K562 (cell line): ENCODE data around the gene ADORA3. TPM values are rescaled to one million over a fixed set of nuclear protein-coding genes. Genes with fewer than 3 reads are reported as not detected.

Experiments
- ATAC-seq: fragments of 200-7000 bp; cut with Tn5 transposase; 3 replicates; pipeline ENCODE4 v1.9.1; 2020; ENCODE audit warnings: moderate library complexity
- BruUV-seq: library from RNA; stranded (reverse); fragments of 400-500 nt; replicated peaks from 2 replicates; lab custom pipeline; 2021; lab: Mats Ljungman, UMichigan
- CTCF ChIA-PET: fragments of 300-600 bp; formaldehyde crosslinking; extraction: SDS; loops from one replicate; lab custom pipeline; 2021; ENCODE audit warnings: low intra/inter-chr PET ratio; lab: Yijun Ruan, JAX
- POLR2A ChIA-PET: fragments of 300-600, 350-650 bp; sonication (Branson Sonifier 250); formaldehyde crosslinking; extraction: SDS; loops from one replicate; lab custom pipeline; 2021; ENCODE audit warnings: antibody characterized with exemption, inconsistent platforms; lab: Yijun Ruan, JAX
- DNase-seq, 4 experiments: peaks; one replicate each; pipeline versions ENCODE4 v3.0.0 to v3.0.0-alpha.2; 2011 to 2018; ENCODE audit warnings: low spot score in 3 of 4, mixed read lengths in 3 of 4; ENCODE audit errors: extremely low read depth in 1 of 4
- FAIRE-seq: peaks from 2 replicates; lab custom pipeline; 2011; peaks lifted over from hg19 to GRCh38; lab: Jason Lieb, UNC
- H2AFZ ChIP-seq: 2 replicates; pipeline ENCODE4 v1.6.0; 2011; ENCODE audit warnings: low read depth, low read length, control low read depth, inconsistent platforms
- H3K27ac ChIP-seq: fragments of 200-600 bp; 3 replicates; pipeline ENCODE4 v1.8.0; 2011; ENCODE audit warnings: low read depth, mild to moderate bottlenecking, control low read depth, inconsistent platforms, low read length, moderate library complexity, mixed read lengths; ENCODE audit errors: extremely low read depth
- H3K27me3 ChIP-seq, 2 experiments: fragments of 300-600 bp in 1 of 2; 2 replicates in 1 of 2; 3 replicates in 1 of 2; pipeline versions ENCODE4 v1.6.0 to v1.8.0; 2011; ENCODE audit warnings: inconsistent platforms in 2 of 2, low read length in 2 of 2, mild to moderate bottlenecking in 1 of 2, mixed read lengths in 1 of 2, moderate library complexity in 1 of 2; ENCODE audit not compliant: control insufficient read depth in 2 of 2, insufficient read depth in 2 of 2
- H3K36me3 ChIP-seq: fragments of 300-600 bp; 3 replicates; pipeline ENCODE4 v1.8.0; 2011; ENCODE audit warnings: mild to moderate bottlenecking, low read length, inconsistent platforms; ENCODE audit not compliant: control insufficient read depth, insufficient read depth
- H3K4me1 ChIP-seq, 2 experiments: fragments of 200-600 bp in 1 of 2; replicated peaks in 1 of 2; 2 replicates in 1 of 2; 3 replicates in 1 of 2; pipeline versions ENCODE4 v1.5.1 to v1.8.0; 2011; ENCODE audit warnings: inconsistent platforms in 2 of 2, low read length in 2 of 2, mild to moderate bottlenecking in 1 of 2, mixed read lengths in 1 of 2, moderate library complexity in 1 of 2; ENCODE audit not compliant: control insufficient read depth in 2 of 2, insufficient read depth in 2 of 2
- H3K4me2 ChIP-seq: 2 replicates; pipeline ENCODE4 v1.6.1; 2011; ENCODE audit warnings: low read length, control low read depth, inconsistent platforms, mixed read lengths; ENCODE audit not compliant: insufficient read depth
- H3K4me3 ChIP-seq: fragments of 200-600 bp; sonication (generic), shearing (Covaris generic); 2 replicates; pipeline ENCODE4 v1.5.1; 2016; ENCODE audit warnings: control low read depth, inconsistent platforms
- H3K79me2 ChIP-seq: fragments of 200-600 bp; 3 replicates; pipeline ENCODE4 v1.8.0; 2011; ENCODE audit warnings: low read length, inconsistent platforms; ENCODE audit not compliant: control insufficient read depth, insufficient read depth
- H3K9ac ChIP-seq, 2 experiments: 2 replicates each; pipeline versions ENCODE4 v1.6.0 to v1.6.1; 2011; ENCODE audit warnings: low read depth in 2 of 2, low read length in 2 of 2, control low read depth in 1 of 2, inconsistent platforms in 1 of 2, mild to moderate bottlenecking in 1 of 2, mixed read lengths in 1 of 2; ENCODE audit not compliant: insufficient read depth in 1 of 2
- H3K9me1 ChIP-seq: one replicate; pipeline ENCODE4 v1.6.0; 2011; ENCODE audit warnings: inconsistent platforms, mild to moderate bottlenecking, low read length, moderate library complexity; ENCODE audit not compliant: control insufficient read depth, insufficient read depth
- H3K9me3 ChIP-seq: replicated peaks from 2 replicates; pipeline ENCODE4 v1.5.1; 2011; ENCODE audit warnings: low read depth, low read length, inconsistent platforms; ENCODE audit not compliant: control insufficient read depth, insufficient read depth
- H4K20me1 ChIP-seq: replicated peaks from 2 replicates; pipeline ENCODE4 v1.6.1; 2011; ENCODE audit warnings: low read length, inconsistent platforms, mixed read lengths; ENCODE audit not compliant: control insufficient read depth, insufficient read depth
- CBFA2T3 ChIP-seq: fragments of 450-650 bp; IDR thresholded peaks from 2 replicates; pipeline ENCODE4 v1.6.1; 2017
- ETS2 ChIP-seq: IDR thresholded peaks from 2 replicates; pipeline ENCODE4 v1.6.1; 2016; ENCODE audit warnings: borderline replicate concordance, missing genetic modification characterization, mild to moderate bottlenecking, moderate library complexity, missing compliant biosample characterization; ENCODE audit not compliant: poor library complexity, severe bottlenecking
- HMGN3 ChIP-seq: IDR thresholded peaks from 2 replicates; pipeline ENCODE4 v1.6.1; 2011; ENCODE audit warnings: borderline replicate concordance, low read depth, mild to moderate bottlenecking, mixed read lengths, low read length; ENCODE audit not compliant: insufficient read length; ENCODE audit errors: extremely low read depth
- MAFG ChIP-seq: fragments of 450-650 bp; conservative IDR thresholded peaks from 2 replicates; pipeline ENCODE4 v1.6.1; 2016; ENCODE audit warnings: missing genetic modification characterization, missing compliant biosample characterization
- NR2C1 ChIP-seq, 2 experiments: fragments of 450-650 bp; IDR thresholded peaks; 2 replicates each; pipeline ENCODE4 v1.6.1; 2017; ENCODE audit warnings: mild to moderate bottlenecking in 2 of 2, antibody characterized with exemption in 1 of 2, inconsistent platforms in 1 of 2, missing compliant biosample characterization in 1 of 2, missing genetic modification characterization in 1 of 2
- PRMT5 ChIP-seq: sonication (generic); formaldehyde crosslinking; IDR thresholded peaks from 2 replicates; pipeline ENCODE4 v1.5.0; 2020; ENCODE audit warnings: missing genetic modification reagents
- WGBS: fragments of 100-300 bp; shearing (Covaris generic); methylation state at CpG from one replicate; pipeline ENCODE4 v1.1.6; 2016; ENCODE audit warnings: low coverage, mixed read lengths; ENCODE audit not compliant: insufficient coverage; ENCODE audit errors: missing lambda C conversion rate; 5-methylcytosine and 5-hydroxymethylcytosine counted together
- in situ Hi-C: fragments of 300-500 bp; cut with MboI; formaldehyde crosslinking; loops from 4 replicates; pipeline ENCODE4 v1.15.0; 2018; ENCODE audit warnings: inconsistent platforms, mixed read lengths
- intact Hi-C: fragments of 100-400 bp; cut with micrococcal nuclease; formaldehyde crosslinking; loops from 2 replicates; pipeline ENCODE4 v1.14.2; 2022
- polyA plus RNA-seq, 8 experiments: library from polyadenylated mRNA; depleted of rRNA in 4 of 8; stranded (reverse) in 5 of 8; unstranded in 3 of 8; fragments of >200 nt; fragmentation: Nextera tagmentation in 2 of 8; fragmentation: Illumina TruSeq in 1 of 8; extraction: Ambion mirVana in 2 of 8; extraction: Trizol in 1 of 8; gene quantifications; 2 replicates each; pipeline versions ENCODE4 v1.2.1 to v1.2.3, GENCODE V29; 2011 to 2014; ENCODE audit warnings: inconsistent platforms in 1 of 8, missing spikeins in 1 of 8
- total RNA-seq, 7 experiments: library from RNA; depleted of rRNA in 6 of 7; stranded (reverse); fragments of >200 nt in 6 of 7; fragmentation: Illumina TruSeq in 2 of 7; extraction: Trizol in 2 of 7; gene quantifications; 2 replicates each; pipeline versions ENCODE4 v1.2.1 to v1.2.3, GENCODE V29; 2011 to 2021; ENCODE audit warnings: low replicate concordance in 1 of 7
- TF ChIP-seq, protein P1 (sequence below): fragments of 250-450 bp; sonication (Bioruptor Pico); IDR thresholded peaks from 2 replicates; pipeline ENCODE4 v1.8.0; 2022; ENCODE audit warnings: inconsistent platforms
- TF ChIP-seq, protein P2 (sequence below): fragments of 450-650 bp; formaldehyde crosslinking; IDR thresholded peaks from 2 replicates; pipeline ENCODE4 v1.4.0; 2022; ENCODE audit warnings: mild to moderate bottlenecking, moderate library complexity
- TF ChIP-seq, protein P3 (sequence below): sonication (generic); formaldehyde crosslinking; IDR thresholded peaks from 2 replicates; pipeline ENCODE4 v1.8.0; 2022; ENCODE audit warnings: mild to moderate bottlenecking, missing genetic modification reagents
- TF ChIP-seq, protein P4 (sequence below): fragments of 200-800 bp; sonication (Bioruptor generic); IDR thresholded peaks from 2 replicates; pipeline ENCODE4 v1.6.1; 2016; ENCODE audit warnings: missing genetic modification characterization, missing compliant biosample characterization

Gene ADORA3
- total and polyA plus RNA-seq, 9 of the 15 experiments (the other 6 are each of a cell fraction or from before 2014, with no cell fraction given), result 0.09 to 0.35 (median 0.16) TPM; not detected in 3

DNA sequence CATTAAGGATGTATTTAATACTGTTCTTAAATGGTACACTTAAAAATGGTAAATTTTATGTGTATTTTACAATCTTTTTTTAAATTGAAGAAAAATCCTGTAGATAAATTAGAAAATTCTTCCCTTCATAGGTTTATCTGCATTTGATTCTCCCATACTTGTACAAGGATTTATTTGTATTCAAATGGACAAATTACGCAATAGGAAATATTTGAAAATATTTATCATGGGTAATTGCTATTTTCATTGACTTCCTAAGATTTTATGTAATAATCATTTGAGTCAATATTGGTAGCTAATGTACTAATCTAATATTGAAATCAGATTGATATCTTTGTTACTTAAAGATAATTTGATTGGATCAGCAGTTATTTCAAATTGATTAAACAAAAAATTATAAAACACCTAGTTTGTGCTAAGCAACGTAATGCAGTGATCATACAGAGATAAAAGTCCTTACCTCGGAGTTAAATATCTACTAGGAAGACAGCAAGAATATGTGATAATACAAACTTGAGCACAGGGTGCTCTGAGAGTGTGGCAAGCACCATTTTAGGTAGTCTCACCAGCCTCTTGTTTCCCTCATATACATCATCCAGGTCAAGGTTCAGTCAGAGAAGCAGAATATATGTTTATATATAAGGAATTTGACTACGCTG is 40.9 kb downstream of the ADORA3 start:
- POLR2A ChIA-PET, result interaction anchor here (0.6 to 3.7 kb wide), 5 partner anchors 10 to 26 kb away, joined by 3 to 30 read pairs (median 3); partner anchors contain the start of gene WDR77
- 47% methylated on average over 4 of the region's 4 CpGs for WGBS
- H3K27ac ChIP-seq, result peak overlapping the region; percentile 59
- TF ChIP-seq HMGN3 (no peak), MAFG (tag) (peak; percentile 70), NR2C1 (IDR thresholded peaks at IDR 0.05) (peak; percentile 38), NR2C1 (tag; IDR thresholded peaks at IDR 0.05) (no peak), CBFA2T3 (no peak), ETS2 (tag) (no peak), PRMT5 (CRISPR knock-in tag) (no peak)
- TF ChIP-seq, protein P1, sequence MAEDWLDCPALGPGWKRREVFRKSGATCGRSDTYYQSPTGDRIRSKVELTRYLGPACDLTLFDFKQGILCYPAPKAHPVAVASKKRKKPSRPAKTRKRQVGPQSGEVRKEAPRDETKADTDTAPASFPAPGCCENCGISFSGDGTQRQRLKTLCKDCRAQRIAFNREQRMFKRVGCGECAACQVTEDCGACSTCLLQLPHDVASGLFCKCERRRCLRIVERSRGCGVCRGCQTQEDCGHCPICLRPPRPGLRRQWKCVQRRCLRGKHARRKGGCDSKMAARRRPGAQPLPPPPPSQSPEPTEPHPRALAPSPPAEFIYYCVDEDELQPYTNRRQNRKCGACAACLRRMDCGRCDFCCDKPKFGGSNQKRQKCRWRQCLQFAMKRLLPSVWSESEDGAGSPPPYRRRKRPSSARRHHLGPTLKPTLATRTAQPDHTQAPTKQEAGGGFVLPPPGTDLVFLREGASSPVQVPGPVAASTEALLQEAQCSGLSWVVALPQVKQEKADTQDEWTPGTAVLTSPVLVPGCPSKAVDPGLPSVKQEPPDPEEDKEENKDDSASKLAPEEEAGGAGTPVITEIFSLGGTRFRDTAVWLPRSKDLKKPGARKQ (CRISPR knock-in tag), result no peak
- TF ChIP-seq, protein P2, sequence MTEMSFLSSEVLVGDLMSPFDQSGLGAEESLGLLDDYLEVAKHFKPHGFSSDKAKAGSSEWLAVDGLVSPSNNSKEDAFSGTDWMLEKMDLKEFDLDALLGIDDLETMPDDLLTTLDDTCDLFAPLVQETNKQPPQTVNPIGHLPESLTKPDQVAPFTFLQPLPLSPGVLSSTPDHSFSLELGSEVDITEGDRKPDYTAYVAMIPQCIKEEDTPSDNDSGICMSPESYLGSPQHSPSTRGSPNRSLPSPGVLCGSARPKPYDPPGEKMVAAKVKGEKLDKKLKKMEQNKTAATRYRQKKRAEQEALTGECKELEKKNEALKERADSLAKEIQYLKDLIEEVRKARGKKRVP (CRISPR knock-in tag), result no peak
- TF ChIP-seq, protein P3, sequence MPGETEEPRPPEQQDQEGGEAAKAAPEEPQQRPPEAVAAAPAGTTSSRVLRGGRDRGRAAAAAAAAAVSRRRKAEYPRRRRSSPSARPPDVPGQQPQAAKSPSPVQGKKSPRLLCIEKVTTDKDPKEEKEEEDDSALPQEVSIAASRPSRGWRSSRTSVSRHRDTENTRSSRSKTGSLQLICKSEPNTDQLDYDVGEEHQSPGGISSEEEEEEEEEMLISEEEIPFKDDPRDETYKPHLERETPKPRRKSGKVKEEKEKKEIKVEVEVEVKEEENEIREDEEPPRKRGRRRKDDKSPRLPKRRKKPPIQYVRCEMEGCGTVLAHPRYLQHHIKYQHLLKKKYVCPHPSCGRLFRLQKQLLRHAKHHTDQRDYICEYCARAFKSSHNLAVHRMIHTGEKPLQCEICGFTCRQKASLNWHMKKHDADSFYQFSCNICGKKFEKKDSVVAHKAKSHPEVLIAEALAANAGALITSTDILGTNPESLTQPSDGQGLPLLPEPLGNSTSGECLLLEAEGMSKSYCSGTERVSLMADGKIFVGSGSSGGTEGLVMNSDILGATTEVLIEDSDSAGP (CRISPR knock-in tag), result no peak
- TF ChIP-seq, protein P4, sequence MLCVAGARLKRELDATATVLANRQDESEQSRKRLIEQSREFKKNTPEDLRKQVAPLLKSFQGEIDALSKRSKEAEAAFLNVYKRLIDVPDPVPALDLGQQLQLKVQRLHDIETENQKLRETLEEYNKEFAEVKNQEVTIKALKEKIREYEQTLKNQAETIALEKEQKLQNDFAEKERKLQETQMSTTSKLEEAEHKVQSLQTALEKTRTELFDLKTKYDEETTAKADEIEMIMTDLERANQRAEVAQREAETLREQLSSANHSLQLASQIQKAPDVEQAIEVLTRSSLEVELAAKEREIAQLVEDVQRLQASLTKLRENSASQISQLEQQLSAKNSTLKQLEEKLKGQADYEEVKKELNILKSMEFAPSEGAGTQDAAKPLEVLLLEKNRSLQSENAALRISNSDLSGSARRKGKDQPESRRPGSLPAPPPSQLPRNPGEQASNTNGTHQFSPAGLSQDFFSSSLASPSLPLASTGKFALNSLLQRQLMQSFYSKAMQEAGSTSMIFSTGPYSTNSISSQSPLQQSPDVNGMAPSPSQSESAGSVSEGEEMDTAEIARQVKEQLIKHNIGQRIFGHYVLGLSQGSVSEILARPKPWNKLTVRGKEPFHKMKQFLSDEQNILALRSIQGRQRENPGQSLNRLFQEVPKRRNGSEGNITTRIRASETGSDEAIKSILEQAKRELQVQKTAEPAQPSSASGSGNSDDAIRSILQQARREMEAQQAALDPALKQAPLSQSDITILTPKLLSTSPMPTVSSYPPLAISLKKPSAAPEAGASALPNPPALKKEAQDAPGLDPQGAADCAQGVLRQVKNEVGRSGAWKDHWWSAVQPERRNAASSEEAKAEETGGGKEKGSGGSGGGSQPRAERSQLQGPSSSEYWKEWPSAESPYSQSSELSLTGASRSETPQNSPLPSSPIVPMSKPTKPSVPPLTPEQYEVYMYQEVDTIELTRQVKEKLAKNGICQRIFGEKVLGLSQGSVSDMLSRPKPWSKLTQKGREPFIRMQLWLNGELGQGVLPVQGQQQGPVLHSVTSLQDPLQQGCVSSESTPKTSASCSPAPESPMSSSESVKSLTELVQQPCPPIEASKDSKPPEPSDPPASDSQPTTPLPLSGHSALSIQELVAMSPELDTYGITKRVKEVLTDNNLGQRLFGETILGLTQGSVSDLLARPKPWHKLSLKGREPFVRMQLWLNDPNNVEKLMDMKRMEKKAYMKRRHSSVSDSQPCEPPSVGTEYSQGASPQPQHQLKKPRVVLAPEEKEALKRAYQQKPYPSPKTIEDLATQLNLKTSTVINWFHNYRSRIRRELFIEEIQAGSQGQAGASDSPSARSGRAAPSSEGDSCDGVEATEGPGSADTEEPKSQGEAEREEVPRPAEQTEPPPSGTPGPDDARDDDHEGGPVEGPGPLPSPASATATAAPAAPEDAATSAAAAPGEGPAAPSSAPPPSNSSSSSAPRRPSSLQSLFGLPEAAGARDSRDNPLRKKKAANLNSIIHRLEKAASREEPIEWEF (CRISPR knock-in tag), result peak; percentile 77; the same call in 1 of the 2 replicates

More for the DNA sequence above, 40.9 kb downstream of the ADORA3 start:
- FAIRE-seq (no peak), ATAC-seq (peak; percentile 63), DNase-seq (no peak)
- intact Hi-C loops, result no loop called here
- Histone ChIP-seq H4K20me1 (no peaks in the 10 kb centered on the region), H3K79me2 (peaks cover 6% of the 10 kb centered on the region; the same call in 1 of the 3 replicates), H3K4me2 (peak overlapping the region; percentile 27), H3K9ac (no peak overlapping the region; a peak in 1 of 4 replicates), H3K4me1 (peaks cover 5 to 23% of the 10 kb centered on the region in 2 experiments; a peak in 4 of 5 replicates), H3K27me3 (no peaks in the 10 kb centered on the region), H2AFZ (no peak overlapping the region), H3K9me3 (no peaks in the 10 kb centered on the region), H3K36me3 (peaks cover 57% of the 10 kb centered on the region), H3K4me3 (no peak overlapping the region), H3K9me1 (no peaks in the 10 kb centered on the region)
- CTCF ChIA-PET, result no interaction called here
- BruUV-seq, result no TSS peak
- in situ Hi-C loops, result no loop called here
